ENCODE results near the gene SPTAN1.
"Not testable (repeated sequence)": the region's sequence is repeated elsewhere in the genome, so short reads cannot be mapped to it uniquely, and the experiment has no call there.

The SPTAN1 gene

DNA sequence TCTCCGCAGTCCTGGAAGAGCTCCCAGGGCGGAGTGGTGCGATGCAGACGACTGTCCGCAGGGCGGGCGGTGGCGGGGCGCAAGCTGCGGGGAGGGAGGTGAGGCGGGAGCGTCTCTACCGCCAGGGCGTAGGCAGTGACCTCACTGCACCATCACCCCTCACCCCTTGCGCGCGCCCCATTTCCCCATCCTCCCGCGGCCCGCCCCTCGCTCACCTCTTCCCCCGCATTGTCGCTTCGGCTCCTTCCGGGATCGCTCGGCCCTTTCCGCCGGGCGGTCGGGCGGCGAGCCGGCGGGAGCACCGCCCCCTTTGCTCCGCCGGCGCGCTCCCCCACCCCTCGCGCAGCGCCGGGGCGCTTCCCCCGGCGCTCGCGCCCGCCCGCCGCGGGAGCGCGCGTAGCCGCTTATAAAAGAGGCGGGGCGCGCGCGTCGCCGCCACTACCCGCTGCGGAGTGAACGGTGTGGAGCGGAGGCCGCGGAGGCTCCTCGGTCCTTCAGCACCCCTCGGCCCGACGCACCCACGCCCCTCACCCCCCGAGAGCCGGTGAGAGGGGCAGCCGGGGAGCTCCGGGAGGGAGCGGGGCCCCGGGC, at the start of gene SPTAN1:
TSS of gene SPTAN1 (plus strand) at position 435 of the 591 bp plus-strand sequence. CDS start 14,154 bp downstream, outside the sequence.
- POLR2A ChIA-PET = interaction anchor here (0.6 to 3.2 kb wide), 8 partner anchors 12 to 66 kb away, joined by 3 to 22 read pairs (median 3); partner anchors contain the start of gene GLE1
- TF ChIP-seq FOXM1 (IDR thresholded peaks at IDR 0.05; ENCODE audit: borderline replicate concordance) = no peak
- TF ChIP-seq, protein P1, sequence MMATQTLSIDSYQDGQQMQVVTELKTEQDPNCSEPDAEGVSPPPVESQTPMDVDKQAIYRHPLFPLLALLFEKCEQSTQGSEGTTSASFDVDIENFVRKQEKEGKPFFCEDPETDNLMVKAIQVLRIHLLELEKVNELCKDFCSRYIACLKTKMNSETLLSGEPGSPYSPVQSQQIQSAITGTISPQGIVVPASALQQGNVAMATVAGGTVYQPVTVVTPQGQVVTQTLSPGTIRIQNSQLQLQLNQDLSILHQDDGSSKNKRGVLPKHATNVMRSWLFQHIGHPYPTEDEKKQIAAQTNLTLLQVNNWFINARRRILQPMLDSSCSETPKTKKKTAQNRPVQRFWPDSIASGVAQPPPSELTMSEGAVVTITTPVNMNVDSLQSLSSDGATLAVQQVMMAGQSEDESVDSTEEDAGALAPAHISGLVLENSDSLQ (IDR thresholded peaks at IDR 0.05) = no peak
- TF ChIP-seq CTBP1 (IDR thresholded peaks at IDR 0.05; ENCODE audit: borderline replicate concordance) = no peak
- TF ChIP-seq NFRKB (IDR thresholded peaks at IDR 0.05) = no peak
- TF ChIP-seq SP1 (IDR thresholded peaks at IDR 0.05) = no peak
- peak; percentile 60; the same call in 1 of the 2 replicates for TF ChIP-seq LEF1 (IDR thresholded peaks at IDR 0.05; ENCODE audit: borderline replicate concordance)
- 0 out of 2 replicates have a peak, but pooled peaks have one; percentile 21 for TF ChIP-seq ELF4 (IDR thresholded peaks at IDR 0.05)
- TF ChIP-seq FOXK2 (IDR thresholded peaks at IDR 0.05) = no peak
- TF ChIP-seq ZNF384 (IDR thresholded peaks at IDR 0.05) = no peak
- CTCF ChIA-PET = interaction anchor here (1.4 kb wide), 1 partner anchor 113 kb away, joined by 3 read pairs; no protein-coding TSS in a partner anchor

DNA sequence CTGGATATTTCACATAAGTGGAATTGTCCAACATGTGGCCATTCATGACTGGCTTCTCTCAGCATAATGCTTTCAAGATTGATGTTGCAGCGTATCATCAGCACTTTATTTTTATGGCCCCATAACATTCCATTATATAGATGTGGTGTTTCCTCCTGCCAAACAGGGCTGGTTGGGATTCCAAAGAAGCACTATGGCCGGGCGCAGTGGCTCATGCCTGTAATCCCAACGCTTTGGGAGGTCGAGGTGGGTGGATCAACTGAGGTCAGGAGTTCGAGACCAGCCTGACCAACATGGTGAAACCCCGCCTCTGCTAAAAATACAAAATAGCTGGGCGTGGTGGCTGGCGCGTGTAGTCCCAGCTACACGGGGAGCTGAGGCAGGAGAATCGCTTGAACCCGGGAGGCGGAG, 49.0 kb upstream of the SPTAN1 start:
- POLR2A ChIA-PET; DNase-seq (ENCODE audit: extremely low spot score): not testable (repeated sequence)

More for the DNA sequence above, at the start of gene SPTAN1:
- peak; percentile 98 for DNase-seq (ENCODE audit: extremely low spot score)

DNA sequence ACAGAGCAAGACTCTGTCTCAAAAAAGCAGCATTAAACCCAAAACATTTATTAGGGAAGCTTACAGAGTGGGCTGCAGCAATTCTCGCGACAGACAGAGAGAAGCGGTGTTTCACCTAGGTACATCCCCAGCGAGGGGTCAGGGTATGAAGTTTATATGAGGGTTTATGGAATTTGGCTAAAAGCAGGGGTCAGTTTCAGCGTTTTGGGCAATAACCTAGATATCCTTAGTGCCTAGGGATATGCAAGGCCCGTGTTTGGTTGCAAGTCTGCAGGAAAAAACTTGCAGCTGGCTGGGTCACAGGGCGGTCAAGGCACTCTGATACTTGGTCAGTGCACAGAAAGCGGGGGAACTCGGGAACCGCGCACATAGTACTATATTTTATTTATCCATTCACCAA, 48.5 kb upstream of the SPTAN1 start:
- ChIA-PET POLR2A (interaction anchor here (1.2 kb wide), 1 partner anchor 11 kb away, joined by 3 read pairs; no protein-coding TSS in a partner anchor), CTCF (no interaction called here)
- DNase-seq (ENCODE audit: extremely low spot score) = no peak
- no peak for TF ChIP-seq ARNT (IDR thresholded peaks at IDR 0.05)
- TF ChIP-seq FOXA1 (IDR thresholded peaks at IDR 0.05) = no peak
- no peak for TF ChIP-seq ZNF384 (IDR thresholded peaks at IDR 0.05)
- TF ChIP-seq, protein P1 (IDR thresholded peaks at IDR 0.05) = no peak
- TF ChIP-seq ELF4 (IDR thresholded peaks at IDR 0.05) = no peak
- no peak for TF ChIP-seq NFRKB (IDR thresholded peaks at IDR 0.05)
- TF ChIP-seq TARDBP (IDR thresholded peaks at IDR 0.05) = no peak
- no peak for TF ChIP-seq FOXM1 (IDR thresholded peaks at IDR 0.05; ENCODE audit: borderline replicate concordance)
- no peak for TF ChIP-seq LEF1 (IDR thresholded peaks at IDR 0.05; ENCODE audit: borderline replicate concordance)
- TF ChIP-seq BHLHE40 (IDR thresholded peaks at IDR 0.05; ENCODE audit: borderline replicate concordance) = no peak
- TF ChIP-seq FOXK2 (IDR thresholded peaks at IDR 0.05) = no peak
- no peak for TF ChIP-seq L3MBTL2 (conservative IDR thresholded peaks at IDR 0.05)
- no peak for TF ChIP-seq CTBP1 (IDR thresholded peaks at IDR 0.05; ENCODE audit: borderline replicate concordance)
- no peak for TF ChIP-seq SUZ12 (IDR thresholded peaks at IDR 0.05)
- TF ChIP-seq SP1 (IDR thresholded peaks at IDR 0.05) = no peak
- TF ChIP-seq HDGF (IDR thresholded peaks at IDR 0.05; ENCODE audit: borderline replicate concordance) = no peak

More for the DNA sequence above, 49.0 kb upstream of the SPTAN1 start:
- CTCF ChIA-PET = not testable (repeated sequence)

DNA sequence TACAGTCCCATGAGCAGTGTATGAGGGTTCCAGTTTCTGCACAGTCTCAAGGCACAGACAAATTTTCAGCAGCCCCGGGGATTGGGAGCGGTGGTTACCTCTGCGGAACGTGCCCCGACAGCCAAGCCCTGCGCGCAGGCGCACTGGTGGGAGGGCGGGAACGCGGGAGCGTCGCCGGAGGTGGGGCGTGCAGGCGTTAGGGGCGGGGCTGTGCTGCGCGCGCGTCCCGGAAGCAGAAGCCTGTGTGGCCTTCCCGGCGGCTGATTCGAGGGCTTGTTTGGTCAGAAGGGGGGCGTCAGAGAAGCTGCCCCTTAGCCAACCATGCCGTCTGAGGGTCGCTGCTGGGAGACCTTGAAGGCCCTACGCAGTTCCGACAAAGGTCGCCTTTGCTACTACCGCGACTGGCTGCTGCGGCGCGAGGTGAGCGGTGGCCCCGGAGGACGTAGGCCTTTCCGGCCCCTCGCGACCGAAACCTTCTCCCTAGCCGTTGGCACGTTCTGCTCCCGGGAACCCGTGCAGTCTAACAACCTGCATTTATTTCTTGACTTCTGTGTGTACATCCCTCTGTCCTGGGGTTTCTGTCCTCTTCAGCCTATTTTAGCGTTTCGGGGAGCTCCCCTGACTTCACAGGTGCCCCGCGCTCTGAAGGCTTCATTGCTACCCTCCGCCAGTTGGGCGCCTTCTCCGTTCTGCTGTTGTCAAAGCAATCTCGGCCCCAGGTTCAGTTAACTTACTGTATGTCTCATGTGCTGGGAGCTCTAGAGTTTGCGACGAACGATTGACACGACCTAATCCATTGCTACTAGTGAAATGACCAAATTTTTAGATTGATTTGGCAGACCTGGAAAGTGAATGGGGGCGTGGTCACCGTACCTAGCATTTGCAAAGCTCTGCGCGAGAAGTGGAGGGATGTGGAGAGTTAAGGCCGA, 47.6 kb upstream of the SPTAN1 start, which contains the start of gene GLE1:
TSS of gene GLE1 (plus strand) at position 235 of the 929 bp plus-strand sequence. CDS start at position 322, 87 bp downstream.
- ChIA-PET CTCF (interaction anchor here (0.8 to 1.0 kb wide), 2 partner anchors 20 to 228 kb away, joined by 3 read pairs; no protein-coding TSS in a partner anchor), POLR2A (interaction anchor here (0.7 to 2.2 kb wide), 12 partner anchors 8 to 229 kb away, joined by 3 to 22 read pairs (median 4); partner anchors contain the start of genes GOLGA2, SPTAN1 and SWI5)
- DNase-seq (ENCODE audit: extremely low spot score) = peak; percentile 100
- TF ChIP-seq TARDBP (IDR thresholded peaks at IDR 0.05) (no peak), FOXM1 (IDR thresholded peaks at IDR 0.05; ENCODE audit: borderline replicate concordance) (no peak), ELF4 (IDR thresholded peaks at IDR 0.05) (peak; percentile 52; the same call in 1 of the 2 replicates), BHLHE40 (IDR thresholded peaks at IDR 0.05; ENCODE audit: borderline replicate concordance) (no peak), SP1 (IDR thresholded peaks at IDR 0.05) (no peak), FOXK2 (IDR thresholded peaks at IDR 0.05) (no peak), FOXA1 (IDR thresholded peaks at IDR 0.05) (no peak), L3MBTL2 (conservative IDR thresholded peaks at IDR 0.05) (peak; percentile 75), HDGF (IDR thresholded peaks at IDR 0.05; ENCODE audit: borderline replicate concordance) (no peak)
- TF ChIP-seq, protein P1 (IDR thresholded peaks at IDR 0.05) = no peak

DNA sequence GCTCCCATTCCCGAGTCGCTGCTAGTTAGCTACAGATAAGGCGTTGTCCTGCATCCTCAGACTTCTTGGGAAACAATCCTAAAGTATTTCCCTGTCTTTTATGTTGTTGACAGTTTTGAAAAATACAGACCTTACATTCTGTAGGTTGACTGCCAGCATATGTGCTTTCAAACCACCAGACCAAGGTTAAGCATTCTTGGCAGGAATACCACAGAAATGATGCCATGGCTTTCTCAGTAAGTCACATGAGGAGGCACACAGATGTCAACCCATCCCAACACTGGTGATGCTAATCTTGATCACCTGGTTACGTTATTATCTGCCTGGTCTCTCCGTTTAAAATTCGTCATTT, 47.0 kb upstream of the SPTAN1 start:
- ChIA-PET CTCF (interaction anchor here (0.8 to 1.0 kb wide), 2 partner anchors 20 to 227 kb away, joined by 3 read pairs; no protein-coding TSS in a partner anchor), POLR2A (interaction anchor here (0.8 to 2.2 kb wide), 10 partner anchors 8 to 230 kb away, joined by 3 to 22 read pairs (median 4); partner anchors contain the start of genes GOLGA2, SPTAN1 and SWI5)
- DNase-seq (ENCODE audit: extremely low spot score) = no peak
- TF ChIP-seq, protein P1 (IDR thresholded peaks at IDR 0.05) = no peak
- no peak for TF ChIP-seq ELF4 (IDR thresholded peaks at IDR 0.05)
- no peak for TF ChIP-seq CTBP1 (IDR thresholded peaks at IDR 0.05; ENCODE audit: borderline replicate concordance)
- no peak for TF ChIP-seq ARNT (IDR thresholded peaks at IDR 0.05)
- no peak for TF ChIP-seq HDGF (IDR thresholded peaks at IDR 0.05; ENCODE audit: borderline replicate concordance)

DNA sequence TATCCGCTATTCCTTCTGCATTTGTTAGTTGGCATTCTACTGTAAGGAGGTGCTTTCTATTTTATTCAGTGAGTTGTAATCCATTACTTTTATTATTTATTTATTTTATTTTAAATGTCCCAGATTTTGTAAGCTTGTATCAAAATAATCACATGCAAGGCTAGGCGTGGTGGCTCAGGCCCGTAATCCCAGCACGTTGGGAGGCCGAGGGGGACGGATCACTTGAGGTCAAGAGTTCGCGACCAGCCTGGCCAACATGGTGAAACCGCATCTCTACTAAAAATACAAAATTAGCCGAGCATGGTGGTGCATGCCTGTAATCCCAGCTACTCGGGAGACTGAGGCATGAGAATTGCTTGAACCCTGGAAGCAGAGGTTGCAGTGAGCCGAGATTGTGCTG, 46.5 kb upstream of the SPTAN1 start:
- DNase-seq (ENCODE audit: extremely low spot score); CTCF ChIA-PET: not testable (repeated sequence)
- POLR2A ChIA-PET = interaction anchor here (1.2 to 2.2 kb wide), 2 partner anchors 21 to 46 kb away, joined by 5 to 22 read pairs; partner anchors contain the start of gene SPTAN1
